GM21737 (cell line): ENCODE results near the gene FOXJ3.

Source experiments
- ATAC-seq: cut with Tn5 transposase; IDR thresholded peaks from one replicate; pipeline ENCODE4 v1.9.1; 2021; ENCODE audit warnings: mild to moderate bottlenecking, moderate library complexity; ENCODE audit not compliant: unreplicated experiment

FOXJ3 gene

GRCh38 chr1:42127767-42128166 is 207.3 kb downstream of the FOXJ3 start:
- ATAC-seq: no peak
